Hematopoietic multipotent progenitor cell treated with erythropoietin and hydrocortisone succinate and interleukin-3 and kit ligand, for 8 days (in vitro differentiated cells): ENCODE data around the gene ABCA5.
"Not testable (repeated sequence)": the region's sequence is repeated elsewhere in the genome, so short reads cannot be mapped to it uniquely, and the experiment has no call there.

Experiments
- DNase-seq: peaks from one replicate; pipeline ENCODE4 v3.0.0-alpha.2; 2015

The ABCA5 gene

DNA sequence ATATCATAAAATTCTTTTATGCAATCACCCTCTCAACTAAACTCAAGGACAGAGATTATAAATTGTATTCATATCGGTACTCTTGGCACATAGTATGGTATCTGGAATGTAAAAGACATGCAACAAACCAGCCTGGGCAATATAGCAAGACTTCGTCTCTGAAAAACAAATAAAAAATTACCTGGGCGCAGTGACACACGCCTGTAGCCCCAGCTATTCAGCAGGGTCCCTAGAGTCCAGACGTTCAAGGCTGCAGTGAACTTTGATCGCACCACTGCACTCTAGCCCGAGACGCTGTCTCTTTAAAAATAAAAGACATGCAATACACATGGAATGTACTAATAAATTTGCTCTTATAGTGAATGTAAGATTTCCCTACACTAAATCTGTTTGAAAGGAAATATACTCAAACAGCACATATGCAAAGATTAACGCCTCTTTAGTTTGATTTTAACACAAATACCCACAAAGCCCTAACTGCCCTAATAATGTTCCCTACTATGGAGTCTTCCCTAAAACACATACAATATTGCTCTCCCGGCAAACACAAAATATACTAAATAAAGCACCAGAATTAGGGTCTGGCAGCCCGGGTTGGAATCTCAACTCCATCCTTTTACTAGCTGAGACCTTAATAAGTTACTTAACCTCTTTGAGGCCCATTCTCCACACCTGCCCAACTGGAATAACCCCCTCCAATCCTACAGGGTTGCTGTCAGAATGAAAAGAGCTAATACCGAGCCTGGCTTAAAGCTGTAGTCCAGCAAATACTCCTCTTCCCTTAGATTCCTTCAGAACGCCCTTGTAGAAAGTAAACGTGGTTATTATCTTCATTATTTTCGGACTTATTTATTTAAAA is 1.2 kb downstream of the ABCA5 start:
- DNase-seq: no peak

DNA sequence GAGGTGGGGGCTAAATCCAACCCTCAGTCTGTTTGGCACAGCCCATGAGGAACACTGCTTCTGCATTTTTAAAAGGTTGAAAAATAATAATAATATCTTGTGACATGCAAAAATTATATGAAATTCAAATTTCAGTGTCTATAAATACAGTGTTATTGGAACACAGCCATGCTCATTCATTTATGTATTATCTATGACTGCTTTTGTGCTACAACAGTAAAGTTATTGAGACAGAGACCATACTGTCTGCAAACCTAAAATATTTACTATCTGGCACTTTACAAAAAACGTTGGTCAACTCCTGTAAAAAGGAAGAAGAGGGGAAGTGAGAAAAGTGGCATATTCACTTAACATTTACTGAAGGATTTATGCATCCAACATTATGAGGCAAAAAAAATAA is 3.1 kb downstream of the ABCA5 start:
- no peak for DNase-seq

DNA sequence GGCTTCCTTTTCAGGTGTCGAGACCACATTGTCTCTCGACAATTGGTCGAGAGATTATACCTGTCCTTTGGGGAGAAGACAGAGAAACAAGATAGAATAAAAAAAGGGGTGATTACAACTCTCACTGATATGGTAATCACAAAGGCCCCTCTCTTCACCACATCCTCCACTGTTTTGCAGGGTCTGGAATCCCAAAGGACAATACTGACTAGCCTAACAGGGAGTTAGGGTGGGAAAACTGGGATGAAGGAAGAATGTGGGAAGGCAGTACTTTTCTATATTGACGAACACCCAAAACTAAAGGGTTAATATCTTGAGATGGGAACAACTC is 6.1 kb downstream of the ABCA5 start:
- no peak for DNase-seq

DNA sequence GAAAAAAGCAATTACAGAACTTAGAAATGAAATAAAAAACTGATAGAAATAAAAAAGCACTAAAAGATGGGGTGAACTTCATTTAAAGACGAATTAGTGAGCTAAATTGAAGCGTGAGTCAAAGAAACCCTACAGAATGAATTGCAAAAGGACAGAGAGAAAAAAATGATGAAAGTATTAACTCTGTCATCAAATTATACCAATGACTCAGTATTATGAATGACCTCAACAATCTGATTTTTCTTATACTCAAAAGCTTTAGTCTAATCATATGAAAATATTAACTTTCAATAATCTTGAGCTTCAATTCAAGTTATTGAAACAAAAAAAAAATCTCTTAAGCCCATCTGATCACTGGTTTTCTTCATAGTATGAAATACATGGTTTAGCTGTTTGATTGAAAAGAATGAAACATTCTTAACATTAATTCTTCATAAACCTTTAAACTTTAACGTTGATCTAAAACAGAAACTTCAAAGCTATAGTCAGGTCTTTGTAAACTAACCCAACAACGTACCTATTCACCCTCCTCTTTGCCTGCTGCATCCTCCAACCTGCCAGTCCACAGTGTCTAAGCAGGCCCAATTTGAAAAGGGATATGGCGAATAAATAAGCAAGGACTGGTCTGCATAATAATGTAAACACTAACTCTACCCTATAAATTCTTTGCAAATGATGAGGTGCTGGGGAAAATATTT is 6.6 kb downstream of the ABCA5 start:
- DNase-seq: no peak

DNA sequence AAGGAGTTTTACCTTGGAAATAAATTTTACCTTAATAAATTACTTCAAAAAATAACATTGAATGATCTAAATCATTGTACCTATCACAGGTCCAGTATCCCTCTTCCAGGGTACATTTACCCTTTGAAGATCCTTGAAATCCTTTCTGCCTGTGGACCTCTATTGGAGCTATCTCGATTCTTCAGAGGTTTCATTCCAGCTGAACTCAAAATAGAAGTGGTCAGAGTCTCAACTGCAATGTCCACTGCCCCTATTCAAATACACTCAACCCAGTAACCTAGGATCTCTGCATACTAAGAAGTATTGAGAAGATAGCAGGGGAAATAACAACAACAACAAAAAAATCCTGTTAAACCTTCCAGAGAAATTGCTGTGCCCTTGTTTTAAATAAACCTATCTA is 9.3 kb downstream of the ABCA5 start:
- DNase-seq: no peak

DNA sequence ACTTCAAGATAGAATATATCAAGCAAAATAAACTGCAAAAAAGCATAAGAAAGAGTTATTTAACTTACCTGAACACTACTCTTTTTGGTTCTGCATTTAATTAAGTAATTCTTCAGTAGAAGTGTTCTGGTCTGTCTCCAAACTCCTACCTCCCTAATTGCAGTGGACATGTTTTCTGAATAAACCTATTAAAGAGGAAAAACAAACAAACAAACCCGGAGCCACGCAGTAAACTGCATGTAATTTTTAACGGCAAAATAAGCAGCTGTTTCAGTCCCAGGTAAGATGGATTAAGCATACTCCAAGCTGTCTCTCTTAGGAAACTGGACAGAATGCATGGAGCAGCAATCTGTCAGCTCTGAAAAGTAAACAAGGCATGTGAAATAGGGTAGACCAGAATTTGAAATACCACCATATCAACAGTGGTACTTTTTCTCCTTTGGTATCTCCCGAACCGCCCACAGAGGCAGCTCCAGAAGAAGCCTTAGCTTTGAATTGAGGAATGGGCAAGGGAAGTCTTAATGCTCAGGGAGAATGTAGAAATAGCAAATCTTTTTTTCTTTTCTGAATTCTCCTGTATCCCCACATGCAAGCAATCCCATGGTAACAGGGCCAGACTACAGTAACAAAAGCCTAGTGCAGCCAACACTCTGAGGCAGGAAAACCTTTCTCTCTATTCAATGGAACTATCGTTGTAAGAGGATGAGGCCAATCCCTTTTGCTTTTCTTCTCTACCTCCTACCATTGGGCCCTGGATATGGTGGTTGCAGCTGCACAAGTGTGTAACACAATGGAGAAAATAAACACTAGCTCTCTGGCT is 12.5 kb downstream of the ABCA5 start:
- no peak for DNase-seq

DNA sequence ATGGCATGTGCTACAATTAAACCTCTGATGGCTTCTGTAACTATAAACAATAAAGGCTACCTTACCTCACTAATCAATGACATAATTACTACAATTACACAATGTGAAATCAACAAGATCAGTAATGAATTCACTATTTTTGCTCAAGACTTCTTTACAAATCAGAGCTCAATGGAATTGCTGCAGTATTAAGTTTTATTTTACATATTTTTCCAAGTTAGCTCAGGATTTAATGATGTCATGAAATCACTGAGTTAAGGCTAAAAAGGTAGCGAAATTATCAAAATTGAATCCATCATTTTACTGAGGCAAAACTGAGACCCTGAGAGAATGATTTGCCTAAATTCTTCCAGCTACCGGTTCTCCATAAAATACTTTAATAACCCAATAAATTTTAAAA is 21.8 kb downstream of the ABCA5 start:
- DNase-seq: no peak

DNA sequence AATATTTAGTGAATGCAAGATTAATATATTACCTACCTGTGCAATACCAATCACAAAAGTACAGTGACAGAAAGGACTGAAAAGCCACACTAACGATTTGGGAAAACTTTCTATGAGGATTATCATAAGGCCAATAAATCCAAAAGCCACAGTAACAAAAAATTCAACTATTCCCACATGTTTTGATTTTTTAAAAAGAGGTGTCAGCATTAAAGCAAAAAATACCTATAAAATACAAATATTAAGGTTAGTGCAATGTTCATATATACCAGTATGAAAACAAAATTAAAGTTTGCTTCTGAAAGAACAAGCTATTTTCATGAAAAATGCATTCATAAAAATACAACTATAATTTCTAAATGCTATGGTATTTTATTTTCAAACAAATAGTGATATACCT is 24.3 kb downstream of the ABCA5 start:
- no peak for DNase-seq

DNA sequence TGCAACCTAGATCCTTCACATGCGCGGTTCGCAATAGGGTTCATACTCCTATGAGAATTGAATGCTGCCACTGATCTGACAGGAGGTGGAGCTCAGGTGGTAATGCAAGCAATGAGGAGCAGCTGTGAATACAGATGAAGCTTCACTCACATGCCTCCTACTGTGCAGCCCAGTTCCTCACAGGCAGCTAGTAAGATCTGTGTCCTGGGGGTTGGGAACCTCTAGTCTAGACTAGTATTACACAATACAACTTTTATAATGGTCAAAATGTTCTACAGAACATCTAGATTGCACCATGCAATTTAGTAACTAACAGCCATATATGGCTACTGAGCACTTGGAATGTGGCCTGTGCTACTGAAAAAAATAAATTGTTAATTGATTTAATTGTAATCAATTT is 26.7 kb downstream of the ABCA5 start:
- DNase-seq: no peak

DNA sequence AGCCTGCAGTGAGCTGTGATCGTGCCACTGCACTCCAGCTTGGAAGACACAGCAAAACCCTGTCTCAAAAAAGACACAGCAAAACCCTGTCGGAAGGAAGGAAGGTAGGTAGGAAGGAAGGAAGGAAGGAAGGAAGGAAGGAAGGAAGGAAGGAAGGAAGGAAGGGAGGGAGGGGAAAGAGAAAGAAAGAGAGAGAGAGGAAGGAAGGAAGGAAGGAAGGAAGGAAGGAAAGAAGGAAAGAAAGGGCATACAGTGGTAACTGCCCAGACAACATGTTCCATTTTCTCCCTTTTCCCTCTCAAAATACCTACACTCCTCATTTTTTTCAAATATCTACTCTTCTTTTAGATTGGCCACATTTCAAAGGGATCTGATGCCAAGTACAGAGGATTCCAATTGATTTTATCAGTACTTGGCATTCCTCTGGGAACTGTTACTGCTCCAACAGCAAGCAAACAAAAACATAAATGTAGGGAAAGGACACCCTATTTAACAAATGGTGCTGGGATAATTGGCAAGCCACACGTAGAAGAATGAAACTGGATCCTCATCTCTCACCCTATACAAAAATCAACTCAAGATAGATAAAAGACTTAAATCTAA is 28.7 kb downstream of the ABCA5 start:
- DNase-seq: not testable (repeated sequence)

DNA sequence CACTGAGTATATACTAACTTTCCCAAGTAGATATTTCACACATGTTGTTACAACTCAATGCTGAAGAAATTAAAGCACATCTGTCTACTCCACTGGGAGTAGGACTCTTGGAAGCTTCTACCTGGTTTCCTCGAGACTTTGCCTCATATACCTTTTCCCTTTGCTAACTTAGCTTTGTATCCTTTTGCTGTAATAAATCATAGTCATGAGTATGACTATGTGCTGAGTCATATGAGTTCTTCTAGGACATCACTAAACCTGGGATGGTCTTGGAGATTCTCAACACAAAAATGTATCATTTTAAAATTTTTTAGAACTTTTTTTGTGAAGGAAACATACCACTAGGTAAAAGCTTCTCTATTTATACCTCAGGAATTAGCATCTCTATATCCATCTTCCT is 39.8 kb downstream of the ABCA5 start:
- DNase-seq: no peak

DNA sequence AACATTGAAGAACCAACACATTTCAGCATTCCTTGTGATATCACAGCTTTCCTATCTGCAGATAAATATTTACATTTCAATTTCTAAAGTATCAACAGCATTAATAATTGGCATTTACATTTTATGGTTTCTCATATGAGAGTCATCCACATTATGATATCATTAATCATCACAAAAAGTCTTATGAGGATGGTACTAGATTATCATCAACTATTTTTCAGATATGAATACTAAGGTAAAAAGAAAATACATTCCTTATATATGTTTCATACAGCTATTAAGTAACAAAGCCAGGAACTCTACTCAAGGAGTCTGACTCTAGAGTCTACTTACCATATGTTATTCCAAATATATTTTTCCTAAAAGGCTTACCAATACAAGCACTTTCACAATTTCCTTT is 40.7 kb downstream of the ABCA5 start:
- DNase-seq: no peak

DNA sequence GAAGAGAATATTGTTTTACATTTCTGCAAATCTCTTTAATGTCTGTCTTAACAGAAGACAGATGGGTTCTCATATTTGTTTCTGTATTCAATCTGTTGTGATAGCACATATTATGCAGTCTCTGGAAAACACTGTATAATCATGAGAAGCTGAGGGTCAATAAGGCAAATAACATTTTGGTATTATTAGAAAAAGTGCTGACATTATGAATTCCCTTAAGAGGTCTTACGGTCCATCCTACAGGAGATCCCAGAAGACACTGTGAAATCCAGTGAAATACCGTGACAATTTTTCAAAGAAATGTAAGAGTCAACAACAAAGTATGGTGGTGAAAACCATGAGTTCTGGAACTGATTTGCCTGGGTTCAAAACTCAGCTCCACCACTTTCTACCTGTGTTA is 42.3 kb downstream of the ABCA5 start:
- no peak for DNase-seq

DNA sequence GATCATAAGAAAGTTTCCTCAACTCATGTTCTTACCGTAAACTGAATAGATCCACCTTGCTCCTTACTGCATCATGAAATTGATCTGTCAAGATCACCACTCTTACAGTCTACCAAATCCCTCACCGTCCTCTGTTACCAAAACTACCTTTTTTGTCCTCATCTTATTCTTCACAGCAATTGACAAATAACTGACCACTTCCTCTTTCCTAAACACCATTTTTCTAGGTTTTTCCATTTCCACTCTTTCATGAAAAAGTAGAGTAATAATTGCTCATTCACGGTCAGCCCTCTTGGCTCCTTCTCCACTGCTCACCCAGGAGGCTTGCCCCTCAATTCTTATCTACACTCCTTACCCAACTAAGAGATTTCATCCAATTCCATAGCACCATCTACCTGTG is 44.9 kb downstream of the ABCA5 start:
- no peak for DNase-seq

DNA sequence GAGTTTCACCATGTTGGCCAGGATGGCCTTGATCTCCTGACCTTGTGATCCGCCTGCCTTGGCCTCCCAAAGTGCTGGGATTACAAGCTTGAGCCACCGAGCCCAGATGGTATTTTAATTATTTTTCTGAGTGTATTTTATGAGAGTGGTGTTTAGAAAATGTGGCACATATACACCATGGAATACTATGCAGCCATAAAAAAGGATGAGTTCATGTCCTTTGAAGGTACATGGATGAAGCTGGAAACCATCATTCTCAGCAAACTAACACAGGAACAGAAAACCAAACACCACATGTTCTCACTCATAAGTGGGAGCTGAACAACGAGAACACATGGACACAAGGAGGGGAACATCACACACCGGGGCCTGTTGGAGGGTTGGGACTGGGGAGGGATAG is 50.7 kb downstream of the ABCA5 start:
- DNase-seq: not testable (repeated sequence)

DNA sequence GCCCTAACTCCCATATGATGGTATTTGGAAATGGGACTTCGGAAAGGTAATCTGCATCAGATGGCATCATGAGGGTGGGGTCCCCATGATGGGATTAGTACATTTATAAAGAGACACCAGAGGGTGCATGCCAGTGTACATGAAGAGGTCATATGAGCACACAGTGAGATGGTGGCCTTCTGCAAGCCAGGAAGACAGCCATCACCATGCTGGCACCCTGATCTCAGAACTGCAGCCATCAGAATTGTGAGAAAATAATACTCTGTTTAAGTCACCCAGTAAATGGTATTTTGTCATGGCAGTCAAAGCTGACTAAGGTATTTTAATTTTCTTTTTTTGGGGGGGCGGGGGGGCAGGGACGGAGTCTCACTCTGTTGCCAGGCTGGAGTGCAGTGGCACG is 51.2 kb downstream of the ABCA5 start:
- DNase-seq: no peak

DNA sequence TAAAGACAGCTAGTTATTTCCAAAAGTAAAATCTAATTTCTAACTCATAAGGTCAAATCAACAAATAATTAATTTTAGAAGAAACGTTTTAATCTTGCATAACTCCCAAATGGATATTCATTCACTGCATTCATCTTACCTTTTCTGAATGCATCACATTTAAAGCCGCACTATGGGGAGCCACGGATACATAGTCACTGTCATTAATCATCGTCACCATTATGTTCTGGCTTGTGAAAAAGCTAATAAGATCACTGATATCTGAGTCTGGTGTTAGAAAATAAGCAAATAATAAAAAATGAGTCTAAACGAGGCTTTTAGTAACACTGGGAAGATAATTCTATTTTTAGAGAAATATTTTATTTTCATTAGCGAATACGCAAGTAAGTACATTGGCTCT is 55.9 kb downstream of the ABCA5 start:
- DNase-seq: no peak

DNA sequence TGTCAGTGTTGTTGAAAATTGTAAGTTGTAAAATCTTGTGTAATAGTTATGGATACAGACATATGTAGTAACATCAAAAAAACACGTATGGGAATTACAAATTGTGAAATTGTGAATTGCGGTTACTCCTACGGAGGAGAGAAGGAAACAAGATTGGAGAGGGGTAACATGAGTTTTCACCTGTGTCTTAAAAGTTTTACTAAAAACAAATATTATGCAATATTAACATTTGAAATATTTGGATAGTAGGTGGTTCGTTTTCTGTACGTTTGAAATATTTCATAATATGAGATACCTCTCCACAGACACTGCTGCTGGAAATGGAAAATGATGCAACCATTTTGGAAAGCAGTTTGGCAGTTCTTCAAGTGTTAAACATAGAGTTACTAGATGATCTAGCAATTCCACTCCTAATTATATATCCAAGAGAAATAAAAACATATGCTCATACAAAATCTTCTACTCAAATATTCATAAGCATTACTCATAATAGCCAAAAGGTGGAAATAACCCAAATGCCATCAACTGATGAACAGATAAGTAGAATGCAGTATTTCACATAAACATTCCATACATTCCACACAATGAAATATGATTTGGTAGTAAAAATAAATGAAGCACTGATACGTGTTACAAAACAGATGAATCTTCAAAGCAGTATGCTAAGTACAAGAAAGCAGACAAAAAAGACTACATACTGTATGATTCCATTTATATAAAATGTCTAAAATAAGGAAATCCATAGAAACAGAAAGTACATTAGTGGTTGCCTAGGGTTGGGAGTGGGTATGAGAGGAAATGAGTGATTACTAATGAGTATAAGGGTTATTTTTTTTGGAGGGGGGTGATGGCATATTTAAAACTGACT is 57.6 kb downstream of the ABCA5 start:
- DNase-seq: no peak

DNA sequence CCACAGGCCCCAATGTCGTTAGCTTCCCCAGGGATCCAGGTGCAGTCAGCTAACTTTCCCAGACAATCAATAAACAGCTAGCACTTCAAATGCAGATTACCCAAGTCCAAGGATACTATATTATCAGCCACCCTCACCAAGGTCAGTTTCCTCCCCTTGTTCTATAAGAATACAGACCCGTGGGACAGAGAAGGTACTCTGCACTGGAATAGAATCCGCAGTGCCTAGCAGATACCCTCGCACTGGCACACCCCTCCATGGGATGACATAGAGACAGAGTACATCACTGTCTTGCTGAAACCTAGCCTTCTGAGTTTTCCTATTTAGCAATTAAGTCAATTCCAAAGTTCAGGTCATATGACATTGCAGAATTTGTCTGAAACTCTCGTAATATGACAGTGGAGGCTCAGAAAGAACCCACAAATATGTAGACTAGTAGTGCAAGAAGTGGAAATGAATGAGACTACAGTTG is 58.4 kb downstream of the ABCA5 start:
- no peak for DNase-seq

DNA sequence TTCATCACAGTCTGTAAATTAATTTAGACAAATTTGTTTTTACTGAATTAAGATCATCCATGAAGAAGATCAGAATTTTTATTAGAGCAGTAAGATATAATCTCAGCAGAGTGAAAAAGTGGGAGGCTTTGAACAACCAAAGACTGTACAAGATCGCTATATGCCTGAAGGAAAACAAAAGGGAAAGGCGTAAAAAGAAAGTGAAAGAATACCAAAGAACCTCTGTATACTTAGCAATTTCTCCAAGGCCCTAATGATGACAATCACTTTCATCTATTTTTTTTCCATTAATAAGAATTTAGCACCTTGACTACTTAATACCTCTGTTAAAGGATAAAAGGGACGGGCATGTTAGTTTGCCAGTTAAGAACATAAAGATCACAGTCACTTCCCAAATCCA is 59.7 kb downstream of the ABCA5 start:
- DNase-seq: no peak

DNA sequence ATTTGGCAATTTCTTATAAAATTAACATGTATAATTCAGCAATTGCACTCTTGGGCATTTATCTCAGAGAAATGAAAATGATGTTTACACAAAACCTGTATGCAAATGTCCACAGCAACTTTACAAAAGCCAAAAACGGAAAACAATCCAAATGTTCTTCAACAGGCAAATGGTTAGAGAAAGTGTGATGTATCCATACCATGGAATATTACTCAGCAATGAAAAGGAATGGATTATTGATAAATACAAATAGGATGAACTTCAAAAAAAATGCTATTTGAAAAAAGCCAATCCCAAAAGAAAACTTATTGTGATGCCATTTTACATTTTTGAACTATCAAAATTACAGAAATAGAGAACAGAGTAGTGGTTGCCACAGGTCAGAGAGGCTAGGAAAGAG is 61.1 kb downstream of the ABCA5 start:
- DNase-seq: no peak

DNA sequence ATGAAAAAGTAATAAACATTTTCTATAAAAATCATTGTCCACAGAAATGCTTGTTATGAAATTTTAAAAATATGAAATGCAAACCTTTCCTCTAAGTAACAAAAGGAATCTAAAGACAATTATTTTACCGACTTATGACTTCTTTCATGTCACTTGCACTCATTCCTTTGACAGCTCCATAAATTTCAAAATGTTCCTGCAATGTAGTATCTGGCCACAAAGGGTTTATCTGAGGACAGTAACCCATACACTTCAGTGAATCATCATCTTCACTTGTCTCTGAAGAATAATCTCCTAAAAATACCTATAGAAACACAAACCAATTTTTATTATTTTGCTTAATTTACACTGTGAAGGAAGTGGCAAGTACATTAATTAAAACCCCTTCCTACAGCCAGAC is 72.7 kb downstream of the ABCA5 start:
- DNase-seq: no peak
